Lung microvascular endothelial cell (primary cell): ENCODE measurements around the gene FOXP1. TPM values are rescaled to one million over a fixed set of nuclear protein-coding genes. Genes with fewer than 3 reads are reported as not detected.
A peak's percentile ranks its signal among the peaks of the same experiment; 100 is the strongest.

Experiments used
- DNase-seq, 2 donors: peaks; one replicate each; pipeline versions ENCODE4 v3.0.0 to v3.0.0-alpha.2; 2010; ENCODE audit warnings: low read depth in 2 of 2
- total RNA-seq: library from RNA; depleted of rRNA; stranded (reverse); fragments of >200 nt; gene quantifications from 2 replicates; pipeline ENCODE4 v1.2.1, GENCODE V29; 2014

FOXP1 gene
- total RNA-seq, 1 donor from 2014 or later, result 75.2 TPM

GRCh38 chr3:71310980-71311660 lies 272.4 kb downstream of the FOXP1 start:
- peak in 1 of 2 donors; percentile 80 for DNase-seq

- DNase-seq, result peak; percentile 23 to 84
These were observed 273.1 kb downstream of the FOXP1 start for GRCh38 chr3:71310359-71310979.

- peak in 1 of 2 donors; percentile 21 for DNase-seq
These were observed 273.6 kb downstream of the FOXP1 start for GRCh38 chr3:71309886-71310285.

- DNase-seq, result no peak
These were observed 274.2 kb downstream of the FOXP1 start for GRCh38 chr3:71309342-71309741.

GRCh38 chr3:71308836-71309235 lies 274.7 kb downstream of the FOXP1 start:
- DNase-seq, result no peak

- DNase-seq, result peak; percentile 36 to 57
These were observed 275.4 kb downstream of the FOXP1 start for GRCh38 chr3:71307991-71308697.

GRCh38 chr3:71305231-71306206 lies 278.0 kb downstream of the FOXP1 start:
- peak; percentile 58 to 60 for DNase-seq

- peak; percentile 80 to 85 for DNase-seq
These were observed 278.8 kb downstream of the FOXP1 start for GRCh38 chr3:71304684-71305083.

GRCh38 chr3:71304247-71304646 lies 279.3 kb downstream of the FOXP1 start:
- DNase-seq, result peak in 1 of 2 donors; percentile 21

GRCh38 chr3:71303627-71304200 lies 279.8 kb downstream of the FOXP1 start:
- DNase-seq, result peak in 1 of 2 donors; percentile 14

- DNase-seq, result no peak
These were observed 280.9 kb downstream of the FOXP1 start for GRCh38 chr3:71302604-71303003.

GRCh38 chr3:71300951-71301393 lies 282.6 kb downstream of the FOXP1 start:
- no peak for DNase-seq

GRCh38 chr3:71299160-71299559 lies 284.4 kb downstream of the FOXP1 start:
- no peak for DNase-seq

GRCh38 chr3:71294919-71295318 lies 288.6 kb downstream of the FOXP1 start:
- DNase-seq, result no peak

- no peak for DNase-seq
These were observed 293.2 kb downstream of the FOXP1 start for GRCh38 chr3:71290301-71290700.

- DNase-seq, result no peak
These were observed 295.1 kb downstream of the FOXP1 start for GRCh38 chr3:71288269-71288930.

GRCh38 chr3:71285086-71285485 lies 298.4 kb downstream of the FOXP1 start:
- no peak for DNase-seq

- DNase-seq, result no peak
These were observed 300.6 kb downstream of the FOXP1 start for GRCh38 chr3:71282976-71283375.

- DNase-seq, result no peak
These were observed 302.2 kb downstream of the FOXP1 start for GRCh38 chr3:71281280-71281679.

- DNase-seq, result peak in 1 of 2 donors; percentile 27
These were observed 306.2 kb downstream of the FOXP1 start for GRCh38 chr3:71277341-71277740.
